ENCODE data around the gene TFDP2. TPM values are rescaled to one million over a fixed set of nuclear protein-coding genes. Genes with fewer than 3 reads are reported as not detected.
A peak's percentile ranks its signal among the peaks of the same experiment; 100 is the strongest.

Gene TFDP2
- total RNA-seq, 4 donors from 2014 or later = 41.9 to 134 (median 47.3) TPM

DNA sequence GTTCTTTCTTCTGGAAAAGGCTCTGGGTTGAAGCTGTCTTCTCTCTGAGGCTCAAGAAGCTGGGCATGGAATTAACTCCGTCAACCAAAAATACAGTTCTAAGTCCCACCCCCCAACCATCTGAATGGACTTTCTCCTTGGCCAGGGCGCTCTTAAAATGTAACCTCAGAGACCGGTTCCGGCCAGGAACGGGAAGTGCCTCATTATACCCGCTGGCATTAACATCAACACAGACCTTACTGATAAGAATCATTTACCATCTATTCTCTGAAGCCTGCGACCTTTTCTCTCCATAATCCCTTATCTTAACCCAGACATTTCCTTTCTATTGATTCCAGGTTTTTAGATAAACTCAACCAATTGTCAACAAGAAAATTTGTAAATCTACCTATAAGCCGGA is 208.3 kb downstream of the TFDP2 start:
- Histone ChIP-seq H3K4me3 (no peak overlapping the region), H3K9me3 (no peaks in the 10 kb centered on the region), H3K27ac (replicated peaks in 1 of 4) (peak overlapping the region in 1 of 4 donors; percentile 9), H3K36me3 (peaks cover 0 to 3% (median 0%) of the 10 kb centered on the region in 4 donors), H3K4me1 (peaks cover 0 to 9% (median 0%) of the 10 kb centered on the region in 4 donors), H3K27me3 (no peaks in the 10 kb centered on the region)
- TF ChIP-seq POLR2AphosphoS5 (IDR thresholded peaks at IDR 0.05) = no peak
- no peak for TF ChIP-seq POLR2A (IDR thresholded peaks at IDR 0.05; ENCODE audit: low read depth)
- no peak for DNase-seq (ENCODE audit: extremely low spot score)
- intact Hi-C loops (cut with DNase I) = no loop called here
- 71% methylated on average over 8 of the region's 8 CpGs for WGBS

GRCh38 chr3:141940194-141940776 is 209.1 kb downstream of the TFDP2 start:
- Histone ChIP-seq H3K27me3 (no peaks in the 10 kb centered on the region), H3K27ac (replicated peaks in 1 of 4) (peak overlapping the region in 1 of 4 donors; percentile 9), H3K9me3 (no peaks in the 10 kb centered on the region), H3K36me3 (no peaks in the 10 kb centered on the region), H3K4me3 (no peak overlapping the region), H3K4me1 (peaks cover 0 to 9% (median 0%) of the 10 kb centered on the region in 4 donors)
- 41% methylated on average over 12 of the region's 12 CpGs for WGBS
- no peak for DNase-seq (ENCODE audit: extremely low spot score)
- intact Hi-C loops (cut with DNase I) = no loop called here
- TF ChIP-seq POLR2A (IDR thresholded peaks at IDR 0.05; ENCODE audit: low read depth) (no peak), CTCF (IDR thresholded peaks at IDR 0.05) (no peak), POLR2AphosphoS5 (IDR thresholded peaks at IDR 0.05) (no peak), EP300 (IDR thresholded peaks at IDR 0.05) (no peak)

GRCh38 chr3:141939759-141940158 is 209.6 kb downstream of the TFDP2 start:
- H3K36me3 ChIP-seq = no peaks in the 10 kb centered on the region
- 90% methylated on average over 4 of the region's 4 CpGs for WGBS
- intact Hi-C loops (cut with DNase I) = no loop called here
- no peak for DNase-seq (ENCODE audit: extremely low spot score)
- no peak overlapping the region for H3K27ac ChIP-seq (replicated peaks in 1 of 4)
- TF ChIP-seq EP300 (IDR thresholded peaks at IDR 0.05) = no peak
- no peak for TF ChIP-seq POLR2A (IDR thresholded peaks at IDR 0.05; ENCODE audit: low read depth)
- TF ChIP-seq POLR2AphosphoS5 (IDR thresholded peaks at IDR 0.05) = no peak
- TF ChIP-seq CTCF (IDR thresholded peaks at IDR 0.05) = no peak
- H3K4me3 ChIP-seq = no peak overlapping the region
- H3K9me3 ChIP-seq = no peaks in the 10 kb centered on the region
- peaks cover 0 to 9% (median 0%) of the 10 kb centered on the region in 4 donors for H3K4me1 ChIP-seq
- no peaks in the 10 kb centered on the region for H3K27me3 ChIP-seq

DNA sequence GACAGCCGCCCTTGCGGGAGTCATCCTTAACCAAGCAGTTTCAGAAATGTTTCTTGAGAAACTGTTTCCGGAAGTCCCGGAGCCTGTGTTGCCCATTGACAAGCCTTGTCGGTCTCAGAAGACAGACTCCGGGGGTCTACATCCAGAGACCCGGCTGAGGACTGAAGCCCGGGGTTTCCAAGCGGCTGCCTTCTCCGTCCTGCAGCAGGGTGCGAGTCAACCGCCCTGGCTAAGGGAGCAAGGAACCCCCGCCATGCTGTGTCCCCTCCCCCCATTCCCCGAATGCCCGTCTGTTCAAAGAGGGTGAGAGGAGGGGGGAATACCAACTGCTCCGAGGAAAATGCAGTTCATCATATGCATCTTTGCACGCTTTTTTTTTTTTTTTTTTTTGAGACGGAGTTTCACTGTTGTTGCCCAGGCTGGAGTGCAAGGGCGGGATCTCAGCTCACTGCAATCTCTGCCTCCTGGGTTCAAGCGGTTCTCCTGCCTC is 211.3 kb downstream of the TFDP2 start:
- intact Hi-C loops (cut with DNase I) = no loop called here
- no peak for DNase-seq (ENCODE audit: extremely low spot score)
- Histone ChIP-seq H3K27me3 (no peaks in the 10 kb centered on the region), H3K27ac (replicated peaks in 1 of 4) (no peak overlapping the region), H3K9me3 (no peaks in the 10 kb centered on the region), H3K4me1 (peaks cover 0 to 9% (median 0%) of the 10 kb centered on the region in 4 donors), H3K4me3 (no peak overlapping the region), H3K36me3 (no peaks in the 10 kb centered on the region)
- TF ChIP-seq POLR2AphosphoS5 (IDR thresholded peaks at IDR 0.05) = no peak
- no peak for TF ChIP-seq POLR2A (IDR thresholded peaks at IDR 0.05; ENCODE audit: low read depth)
- TF ChIP-seq CTCF (IDR thresholded peaks at IDR 0.05) = no peak
- no peak for TF ChIP-seq EP300 (IDR thresholded peaks at IDR 0.05)
- WGBS = 90% methylated on average over 15 of the region's 20 CpGs

DNA sequence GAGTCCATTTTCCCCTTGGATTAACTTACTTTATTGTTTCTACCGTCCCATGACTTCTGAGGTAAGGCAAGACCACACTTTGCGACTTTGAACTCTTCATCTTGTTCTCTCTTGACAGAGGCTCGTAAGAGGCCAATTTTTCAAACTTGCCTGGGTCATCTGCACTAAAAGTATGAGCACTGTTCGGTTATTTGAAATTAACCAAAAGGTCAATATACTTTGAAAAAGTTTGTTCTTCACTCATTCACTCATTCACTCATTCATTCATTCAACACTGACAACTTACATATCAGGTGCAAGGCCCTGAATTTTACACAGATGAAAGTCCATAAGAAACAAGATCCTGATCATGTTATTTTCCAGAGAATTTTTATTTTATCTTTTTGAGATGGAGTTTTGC is 215.0 kb downstream of the TFDP2 start:
- 88% methylated on average over 4 of the region's 4 CpGs for WGBS
- Histone ChIP-seq H3K27ac (replicated peaks in 1 of 4) (no peak overlapping the region), H3K27me3 (no peaks in the 10 kb centered on the region), H3K36me3 (no peaks in the 10 kb centered on the region), H3K9me3 (no peaks in the 10 kb centered on the region), H3K4me3 (no peak overlapping the region), H3K4me1 (no peaks in the 10 kb centered on the region)
- intact Hi-C loops (cut with DNase I) = no loop called here
- DNase-seq (ENCODE audit: extremely low spot score) = no peak
- no peak for TF ChIP-seq EP300 (IDR thresholded peaks at IDR 0.05)

Measured in esophagus muscularis mucosa (tissue), 4 donors.